ENCODE results near the gene SLC12A4.
"Not testable (repeated sequence)": the region's sequence is repeated elsewhere in the genome, so short reads cannot be mapped to it uniquely, and the experiment has no call there.

Gene SLC12A4

DNA sequence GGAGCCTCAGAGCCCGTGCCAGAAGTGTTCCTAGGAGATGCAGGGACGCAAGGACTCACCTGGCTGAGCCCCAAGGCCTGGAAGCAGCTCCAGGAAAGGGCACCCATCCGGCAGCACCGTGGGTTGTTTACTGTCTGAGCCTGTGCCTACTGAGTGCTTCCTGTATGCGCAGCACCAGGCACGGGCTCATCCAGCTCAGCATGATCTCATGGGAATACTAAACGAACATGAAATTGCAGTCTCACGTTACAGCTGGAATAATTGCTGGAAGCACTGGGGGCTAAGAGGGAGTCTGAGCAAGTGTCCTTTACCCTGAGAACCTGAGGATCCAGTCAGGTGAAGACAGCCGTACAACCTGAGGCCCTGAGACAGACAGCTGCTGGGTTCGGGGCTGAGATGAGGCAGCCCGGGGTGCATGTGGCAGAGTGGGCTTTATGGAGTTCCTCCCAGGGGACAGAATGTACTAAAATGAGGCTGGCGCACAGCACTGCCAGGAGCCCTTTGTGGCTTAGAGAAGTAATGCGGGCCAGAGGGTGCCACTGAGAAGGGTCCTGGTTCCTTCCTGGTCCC is 42.2 kb downstream of the SLC12A4 start:
- DNase-seq (ENCODE audit: low spot score): peak; percentile 55

GRCh38 chr16:67924140-67924906 is 44.1 kb downstream of the SLC12A4 start:
- no peak for DNase-seq (ENCODE audit: low spot score)

DNA sequence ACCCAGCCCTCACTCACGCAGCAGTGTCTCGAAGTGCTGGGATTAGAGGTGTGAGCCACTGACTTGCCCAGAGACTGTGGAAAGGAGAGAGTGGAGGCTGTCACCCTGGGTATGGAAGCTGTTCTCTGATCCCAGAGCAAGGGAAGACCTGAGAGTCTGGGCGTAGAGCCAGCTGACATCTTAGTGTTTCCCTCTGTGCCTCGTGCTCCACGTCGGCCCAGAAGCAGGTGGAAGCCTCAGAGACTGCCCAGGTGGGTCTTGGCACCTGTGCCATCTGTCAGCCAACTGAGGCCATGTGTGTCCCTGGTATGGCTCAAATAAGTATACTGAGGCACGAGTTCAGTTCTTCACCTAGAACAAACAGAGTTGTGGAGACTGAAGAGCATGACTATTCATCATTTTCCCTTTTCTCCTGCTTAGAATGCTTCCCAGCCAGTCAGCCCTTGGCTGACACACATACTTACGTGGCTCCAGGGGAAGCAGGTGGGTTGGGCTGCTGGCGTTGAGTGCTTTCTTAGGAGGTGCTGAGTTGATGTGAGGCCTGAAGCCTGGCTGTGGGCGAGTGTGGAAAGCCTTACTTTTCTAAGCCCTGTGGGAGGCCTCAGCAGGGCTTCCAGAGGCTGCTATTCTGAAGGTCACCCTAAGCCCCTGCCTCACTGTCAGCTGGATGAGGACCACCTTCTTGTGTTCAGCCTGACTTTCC is 44.9 kb downstream of the SLC12A4 start:
- no peak for DNase-seq (ENCODE audit: low spot score)

DNA sequence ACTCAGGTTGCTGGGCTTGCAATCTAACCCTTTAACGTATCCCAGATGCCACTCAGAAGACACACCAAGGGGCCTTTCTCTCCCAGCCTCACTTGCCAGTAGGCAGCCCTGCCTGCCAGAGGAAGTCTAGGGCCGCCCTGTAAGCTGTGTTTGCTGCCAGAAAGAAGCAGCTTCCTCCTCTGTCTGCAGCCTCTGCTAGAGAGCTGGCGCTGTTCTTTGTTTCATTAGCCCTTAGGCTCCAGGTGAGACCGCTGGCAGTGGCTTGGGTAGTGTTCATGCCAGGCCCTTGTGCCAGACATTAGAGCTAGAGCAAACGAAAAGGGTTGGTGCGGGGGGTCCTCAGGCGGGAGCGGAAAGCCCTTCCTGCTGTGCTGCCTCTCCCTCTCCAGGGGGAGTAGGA is 45.7 kb downstream of the SLC12A4 start:
- no peak for DNase-seq (ENCODE audit: low spot score)

DNA sequence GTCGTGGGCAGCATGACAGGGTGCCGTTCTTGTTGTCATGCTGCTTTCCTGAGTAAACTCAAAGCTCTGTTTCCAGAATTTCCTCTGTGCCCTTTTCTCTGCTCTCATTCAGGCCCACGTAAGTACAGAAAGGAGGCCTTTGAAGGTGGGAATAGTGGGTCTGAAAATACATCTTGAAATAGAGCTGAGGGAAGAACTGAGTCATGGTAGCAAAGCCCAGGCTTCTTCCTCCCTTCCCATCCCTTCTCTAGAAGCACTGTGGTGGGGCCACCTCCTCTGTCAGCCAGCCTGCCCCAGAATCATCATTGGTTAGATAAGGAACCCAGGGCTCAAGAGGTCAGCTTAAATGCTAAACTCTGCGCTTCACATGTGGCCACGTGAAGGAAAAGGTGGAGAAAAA is 46.2 kb downstream of the SLC12A4 start:
- DNase-seq (ENCODE audit: low spot score): no peak

DNA sequence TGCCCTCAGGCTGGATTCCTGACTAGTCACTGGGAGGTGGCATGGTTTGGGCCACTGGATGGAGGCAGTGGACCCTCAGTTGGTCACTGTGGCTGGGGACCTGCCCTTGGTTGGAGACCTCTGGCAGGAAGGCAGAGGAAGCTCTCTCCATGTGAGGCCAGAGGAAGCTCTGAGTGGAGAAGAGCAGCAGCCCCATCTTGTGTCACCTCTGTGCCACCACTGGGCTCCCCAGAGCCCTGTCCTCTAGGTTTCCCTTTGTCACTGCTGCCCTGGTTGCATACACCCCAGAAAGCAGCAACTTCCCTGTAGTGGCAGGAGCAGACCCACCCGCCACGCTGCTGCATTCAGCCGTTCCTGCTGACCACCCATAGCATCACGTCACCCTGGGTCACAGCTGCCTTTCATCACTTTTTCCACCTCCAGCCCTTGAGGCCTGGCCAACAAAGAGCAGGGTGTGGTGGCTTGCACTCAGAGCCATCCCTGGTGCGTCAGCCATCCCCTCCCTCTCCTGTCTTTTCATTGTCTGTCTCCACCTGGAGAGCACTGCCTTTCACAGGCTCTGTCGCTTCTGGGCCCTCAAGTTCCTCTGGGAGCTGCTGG is 48.7 kb downstream of the SLC12A4 start:
- DNase-seq (ENCODE audit: low spot score): no peak

- no peak for DNase-seq (ENCODE audit: low spot score)
Measured at GRCh38 chr16:67917852-67918236, 50.6 kb downstream of the SLC12A4 start.

- DNase-seq (ENCODE audit: low spot score): no peak
Measured at GRCh38 chr16:67917140-67917851, 51.1 kb downstream of the SLC12A4 start.

DNA sequence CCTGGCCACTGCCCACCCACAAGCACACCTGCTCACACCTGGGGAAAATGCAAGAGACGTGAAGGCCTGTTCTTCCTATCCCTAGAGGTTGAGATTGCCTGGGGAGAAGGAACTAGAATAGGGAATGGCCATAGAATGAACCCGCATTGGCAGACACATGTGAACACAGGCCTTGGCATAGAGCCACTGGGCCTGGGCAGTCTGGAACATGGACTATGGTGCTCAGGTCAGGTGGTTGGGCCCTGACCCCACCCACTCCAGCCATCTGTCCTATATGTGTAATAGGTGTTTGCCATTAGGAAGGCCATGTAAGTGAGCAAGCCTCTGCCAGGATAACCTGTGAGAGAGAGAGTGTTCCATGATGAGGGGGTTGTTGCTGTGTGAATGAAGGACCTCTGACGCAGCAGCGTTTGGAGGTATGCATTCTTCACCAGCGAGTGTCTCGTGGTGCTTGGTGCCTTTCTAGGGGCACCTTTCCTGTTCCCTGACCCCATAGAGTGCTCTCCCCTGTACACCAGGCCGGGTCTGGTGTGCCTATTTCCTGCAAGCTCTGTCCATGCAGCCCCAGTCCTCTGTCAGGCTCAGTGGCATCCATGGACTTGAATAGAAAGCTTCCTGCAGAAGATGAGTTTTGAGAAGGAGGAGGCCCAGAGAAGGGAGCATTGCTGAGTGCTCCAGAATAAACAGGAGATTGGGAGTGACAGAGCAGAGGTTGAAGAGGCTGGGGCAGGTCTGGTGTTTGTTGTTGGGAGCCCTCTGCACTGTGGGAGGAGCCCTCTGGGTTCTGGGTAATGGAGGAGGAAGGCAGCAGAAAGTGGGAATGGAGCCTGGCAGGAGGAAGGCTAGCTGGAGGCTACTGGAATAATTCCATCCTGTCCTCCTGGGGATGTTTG is 52.4 kb downstream of the SLC12A4 start:
- no peak for DNase-seq (ENCODE audit: low spot score)

GRCh38 chr16:67915496-67915769 is 53.0 kb downstream of the SLC12A4 start:
- not testable (repeated sequence) for DNase-seq (ENCODE audit: low spot score)

DNA sequence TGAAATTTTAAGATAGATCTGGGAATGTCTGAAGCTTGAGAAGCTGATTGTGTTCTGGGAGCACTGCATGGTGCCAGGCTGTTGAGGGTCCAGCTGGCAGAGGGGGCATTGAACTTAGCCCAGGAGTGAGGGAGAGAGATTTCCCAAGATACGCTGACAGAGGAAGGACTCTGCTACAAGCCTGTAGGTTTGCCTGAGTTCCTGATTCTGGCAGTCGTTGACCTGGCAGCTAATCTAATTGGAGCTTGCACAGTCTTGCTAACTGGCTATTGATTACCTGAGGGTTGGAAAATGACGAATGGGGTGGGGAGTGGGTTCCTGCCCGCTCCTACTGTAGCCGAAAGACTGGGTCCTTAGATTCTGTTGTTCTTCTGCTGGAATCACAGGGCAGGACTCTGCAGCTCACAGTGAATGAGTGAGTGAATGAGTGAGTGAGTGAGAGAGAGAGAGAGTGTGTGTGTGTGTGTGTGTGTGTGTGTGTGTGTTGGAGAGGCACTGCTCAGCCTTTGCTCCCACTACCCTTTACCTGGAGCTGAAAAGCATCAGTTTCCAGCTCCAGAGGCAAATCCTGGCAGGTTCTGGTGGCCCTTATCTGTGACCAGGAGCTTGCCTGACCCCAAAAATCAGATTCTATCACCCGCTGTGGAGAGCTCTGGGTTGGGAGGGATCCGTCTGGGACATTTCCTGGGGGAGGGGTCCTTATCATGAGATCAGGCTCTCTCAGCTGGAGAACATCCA is 53.5 kb downstream of the SLC12A4 start:
- DNase-seq (ENCODE audit: low spot score): no peak

GRCh38 chr16:67910158-67910557 is 58.3 kb downstream of the SLC12A4 start:
- DNase-seq (ENCODE audit: low spot score): no peak

DNA sequence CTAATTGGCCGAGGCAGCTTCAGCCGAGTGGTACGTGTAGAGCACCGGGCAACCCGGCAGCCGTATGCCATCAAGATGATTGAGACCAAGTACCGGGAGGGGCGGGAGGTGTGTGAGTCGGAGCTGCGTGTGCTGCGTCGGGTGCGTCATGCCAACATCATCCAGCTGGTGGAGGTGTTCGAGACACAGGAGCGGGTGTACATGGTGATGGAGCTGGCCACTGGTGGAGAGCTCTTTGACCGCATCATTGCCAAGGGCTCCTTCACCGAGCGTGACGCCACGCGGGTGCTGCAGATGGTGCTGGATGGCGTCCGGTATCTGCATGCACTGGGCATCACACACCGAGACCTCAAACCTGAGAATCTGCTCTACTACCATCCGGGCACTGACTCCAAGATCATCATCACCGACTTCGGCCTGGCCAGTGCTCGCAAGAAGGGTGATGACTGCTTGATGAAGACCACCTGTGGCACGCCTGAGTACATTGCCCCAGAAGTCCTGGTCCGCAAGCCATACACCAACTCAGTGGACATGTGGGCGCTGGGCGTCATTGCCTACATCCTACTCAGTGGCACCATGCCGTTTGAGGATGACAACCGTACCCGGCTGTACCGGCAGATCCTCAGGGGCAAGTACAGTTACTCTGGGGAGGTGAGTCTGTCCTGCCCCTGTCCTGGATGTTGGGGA is 59.2 kb downstream of the SLC12A4 start:
- no peak for DNase-seq (ENCODE audit: low spot score)

DNA sequence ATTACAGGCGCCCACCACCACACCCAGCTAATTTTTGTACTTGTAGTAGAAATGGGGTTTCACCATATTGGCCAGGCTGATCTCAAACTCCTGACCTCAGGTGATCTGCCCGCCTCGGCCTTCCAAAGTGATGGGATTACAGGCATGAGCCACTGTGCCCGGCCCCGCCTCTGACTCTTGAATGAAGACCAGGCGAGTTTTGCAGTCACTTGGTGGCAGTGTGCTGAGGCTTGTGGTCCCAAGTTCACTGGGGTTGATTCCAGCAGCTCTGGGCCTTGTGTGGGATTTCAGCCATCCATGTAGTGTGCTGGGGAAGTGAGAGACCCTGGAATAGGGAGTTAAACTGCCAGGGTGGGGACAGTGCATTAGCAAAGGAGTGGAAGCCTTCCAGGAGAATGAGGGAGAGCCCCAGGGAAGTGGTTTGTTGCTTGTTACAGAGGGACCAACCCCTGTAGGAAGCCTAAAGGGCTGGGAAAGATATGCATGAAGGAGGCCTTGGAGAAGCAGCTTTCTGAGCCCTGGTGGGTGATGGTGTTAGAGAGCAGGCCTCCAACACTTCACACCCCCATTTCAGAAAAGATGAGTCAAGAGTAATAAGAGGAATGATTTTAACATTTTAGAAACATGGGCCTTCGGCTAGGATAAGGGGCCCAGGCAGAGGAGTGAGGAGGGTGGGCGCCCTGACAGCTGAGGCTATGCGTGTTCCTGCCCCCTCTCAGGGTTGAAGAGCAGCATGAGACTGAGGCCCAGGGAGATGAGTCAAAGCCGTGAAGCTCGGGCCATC is 60.8 kb downstream of the SLC12A4 start:
- DNase-seq (ENCODE audit: low spot score): no peak

- DNase-seq (ENCODE audit: low spot score): no peak
Measured at GRCh38 chr16:67902831-67903230, 65.6 kb downstream of the SLC12A4 start.

DNA sequence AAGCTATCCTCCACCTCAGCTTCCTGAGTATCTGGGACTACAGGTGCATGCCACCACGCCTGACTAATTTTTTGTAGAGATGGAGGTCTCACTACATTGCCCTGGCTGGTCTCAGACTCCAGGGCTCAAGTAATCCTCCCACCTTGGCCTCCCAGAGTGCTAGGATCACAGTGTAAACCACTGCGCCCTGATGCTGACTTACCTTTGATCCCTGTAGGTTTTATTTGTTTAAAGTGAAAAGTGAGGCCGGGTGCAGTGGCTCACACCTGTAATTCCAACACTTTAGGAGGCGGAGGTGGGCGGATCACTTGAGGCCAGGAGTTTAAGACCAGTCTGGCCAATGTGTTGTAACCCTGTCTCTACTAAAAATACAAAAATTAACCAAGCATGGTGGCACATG is 66.7 kb downstream of the SLC12A4 start:
- DNase-seq (ENCODE audit: low spot score): no peak

DNA sequence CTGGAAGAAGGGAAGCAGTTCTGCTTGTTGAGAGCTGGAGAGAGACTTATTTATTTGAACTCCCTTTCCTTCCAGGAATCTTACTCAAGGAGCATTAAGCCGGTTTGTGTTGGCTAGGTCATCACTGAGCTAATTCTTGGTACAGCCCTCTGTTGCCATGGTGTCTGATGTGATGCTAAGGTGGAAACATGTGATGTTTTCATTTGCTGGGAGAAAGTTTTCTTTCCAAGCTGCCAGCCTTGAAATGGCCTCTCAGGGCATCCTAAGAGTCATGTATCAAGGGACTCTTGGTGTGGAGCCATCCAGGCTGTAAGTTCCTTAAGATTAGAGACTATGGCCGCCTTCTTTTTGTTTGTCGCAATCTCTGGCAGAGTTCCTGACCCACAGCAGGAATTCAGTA is 71.2 kb downstream of the SLC12A4 start:
- no peak for DNase-seq (ENCODE audit: low spot score)

DNA sequence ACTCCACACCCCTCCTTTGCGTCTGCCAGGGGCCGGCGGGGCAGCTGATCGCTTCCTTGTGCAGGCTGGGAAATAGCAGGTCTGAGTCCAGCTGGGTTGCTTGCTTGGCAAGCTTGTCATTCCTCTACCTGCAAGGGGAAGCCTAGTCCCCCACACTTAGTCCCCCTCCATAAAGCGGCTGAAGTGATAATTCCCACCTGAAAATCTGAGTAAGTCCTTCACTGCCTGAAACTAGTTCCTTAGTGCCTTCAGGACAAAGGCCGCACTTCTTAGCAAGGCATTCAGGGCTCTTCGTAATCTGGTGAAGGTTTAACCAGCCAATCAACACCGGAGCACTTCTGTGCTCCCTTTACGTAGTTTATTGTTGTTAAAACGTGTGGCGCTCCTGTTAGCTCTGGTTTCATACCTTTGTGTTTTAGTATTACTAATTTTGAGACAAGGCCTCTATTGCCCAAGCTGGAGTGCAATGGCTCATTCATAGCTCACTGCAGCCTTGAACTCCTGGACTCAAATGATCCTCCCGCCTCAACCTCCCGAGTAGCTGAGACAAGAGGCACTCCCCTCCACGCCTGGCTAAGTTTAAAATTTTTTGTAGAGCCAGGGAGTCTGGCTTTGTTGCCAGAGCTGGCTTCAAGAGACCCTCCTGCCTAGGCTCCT is 74.6 kb downstream of the SLC12A4 start:
- DNase-seq (ENCODE audit: low spot score): peak; percentile 52

All from iPS-NIHi11 (cell line).